HG03064 (cell line): Measurements from ENCODE around the gene ACSL1.

Source experiments
- ATAC-seq: cut with Tn5 transposase; IDR thresholded peaks from one replicate; pipeline ENCODE4 v1.9.1; 2021; ENCODE audit warnings: low read depth; ENCODE audit not compliant: unreplicated experiment

ACSL1 gene

GRCh38 chr4:184825896-184826690 is at the start of gene ACSL1:
Gene ACSL1 (minus strand): TSS chr4:184825968. CDS start chr4:184803514, 22,454 bp downstream.
- ATAC-seq = peak; percentile 67

GRCh38 chr4:184873054-184873453 is 47.3 kb upstream of the ACSL1 start:
- ATAC-seq = no peak

- ATAC-seq = no peak
These were observed 45.0 kb upstream of the ACSL1 start for GRCh38 chr4:184870718-184871117.

GRCh38 chr4:184868623-184869022 is 42.9 kb upstream of the ACSL1 start:
- ATAC-seq = no peak

- ATAC-seq = no peak
These were observed 38.1 kb upstream of the ACSL1 start for GRCh38 chr4:184863916-184864315.

- ATAC-seq = no peak
These were observed 35.3 kb upstream of the ACSL1 start for GRCh38 chr4:184861047-184861446.

- peak; percentile 58 for ATAC-seq
These were observed 34.4 kb upstream of the ACSL1 start for GRCh38 chr4:184860018-184860779.

- ATAC-seq = no peak
These were observed 31.8 kb upstream of the ACSL1 start for GRCh38 chr4:184857441-184858121.

GRCh38 chr4:184856277-184856609 is 30.5 kb upstream of the ACSL1 start:
- ATAC-seq = no peak

GRCh38 chr4:184854673-184855072 is 28.9 kb upstream of the ACSL1 start:
- no peak for ATAC-seq

- ATAC-seq = no peak
These were observed 27.7 kb upstream of the ACSL1 start for GRCh38 chr4:184853436-184853835.

- ATAC-seq = no peak
These were observed 26.1 kb upstream of the ACSL1 start for GRCh38 chr4:184851886-184852285.

- peak; percentile 82 for ATAC-seq
These were observed 25.4 kb upstream of the ACSL1 start for GRCh38 chr4:184851200-184851541.

- peak; percentile 45 for ATAC-seq
These were observed 24.8 kb upstream of the ACSL1 start for GRCh38 chr4:184850431-184851199.

- ATAC-seq = no peak
These were observed 24.2 kb upstream of the ACSL1 start for GRCh38 chr4:184850018-184850417.

- ATAC-seq = no peak
These were observed 23.4 kb upstream of the ACSL1 start for GRCh38 chr4:184849185-184849584.

- ATAC-seq = no peak
These were observed 22.7 kb upstream of the ACSL1 start for GRCh38 chr4:184848510-184848909.

GRCh38 chr4:184846531-184846930 is 20.8 kb upstream of the ACSL1 start:
- no peak for ATAC-seq

- no peak for ATAC-seq
These were observed 19.7 kb upstream of the ACSL1 start for GRCh38 chr4:184845367-184846021.

GRCh38 chr4:184844742-184845141 is 19.0 kb upstream of the ACSL1 start:
- no peak for ATAC-seq
